WERI-Rb-1 (cell line): Measurements from ENCODE around the gene TTC36.
"Not testable (repeated sequence)": the region's sequence is repeated elsewhere in the genome, so short reads cannot be mapped to it uniquely, and the experiment has no call there.

ENCODE experiments used
- DNase-seq: peaks from one replicate; pipeline ENCODE4 v3.0.0-alpha.2; 2020
- H3K27ac ChIP-seq: fragments of 250-450 bp; sonication (Bioruptor Pico); 2 replicates; pipeline ENCODE4 v1.5.1; 2020; ENCODE audit warnings: mild to moderate bottlenecking, moderate library complexity
- H3K27me3 ChIP-seq: fragments of 250-450 bp; sonication (Bioruptor Pico); 2 replicates; pipeline ENCODE4 v1.5.1; 2021; ENCODE audit warnings: mild to moderate bottlenecking, low read depth, moderate library complexity; ENCODE audit not compliant: insufficient read depth, severe bottlenecking
- H3K36me3 ChIP-seq: fragments of 250-450 bp; sonication (Bioruptor Pico); 2 replicates; pipeline ENCODE4 v1.5.1; 2020; ENCODE audit warnings: mild to moderate bottlenecking, moderate library complexity
- H3K4me3 ChIP-seq: 2 replicates; pipeline ENCODE4 v1.5.1; 2011; ENCODE audit warnings: low read depth, mild to moderate bottlenecking, control low read depth, low read length
- H3K9me3 ChIP-seq: fragments of 250-450 bp; sonication (Bioruptor Pico); 2 replicates; pipeline ENCODE4 v1.5.1; 2021; ENCODE audit warnings: mild to moderate bottlenecking, moderate library complexity; ENCODE audit not compliant: severe bottlenecking
- CTCF ChIP-seq: IDR thresholded peaks from 2 replicates; pipeline ENCODE4 v1.5.1; 2011; ENCODE audit warnings: low read depth, mild to moderate bottlenecking, control low read depth, inconsistent platforms, low read length

The TTC36 gene, protein sequence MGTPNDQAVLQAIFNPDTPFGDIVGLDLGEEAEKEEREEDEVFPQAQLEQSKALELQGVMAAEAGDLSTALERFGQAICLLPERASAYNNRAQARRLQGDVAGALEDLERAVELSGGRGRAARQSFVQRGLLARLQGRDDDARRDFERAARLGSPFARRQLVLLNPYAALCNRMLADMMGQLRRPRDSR

DNA sequence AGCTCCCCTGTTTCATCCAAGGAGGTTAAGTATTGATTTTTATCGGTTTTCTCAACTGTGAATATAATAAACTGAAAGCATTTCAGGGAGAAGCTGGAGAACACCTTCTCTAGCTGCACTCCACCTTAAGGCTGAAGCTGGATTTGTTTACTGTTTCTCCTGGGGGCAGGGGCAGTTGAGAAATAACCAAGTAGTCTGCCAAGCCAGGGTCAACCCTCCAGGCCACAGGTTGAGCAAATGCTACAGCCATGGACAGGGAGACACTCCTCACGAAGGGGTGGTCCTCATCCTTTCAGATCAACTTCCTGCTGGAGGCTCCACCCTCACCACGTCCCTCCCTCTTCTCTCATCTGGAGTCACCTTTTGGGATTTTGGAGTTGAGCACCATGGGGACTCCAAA, at the start of gene TTC36:
Gene TTC36, plus strand, starts transcription at position 366 of the 400 bp plus-strand sequence. Its CDS starts 21 bp downstream, at position 387.
- H3K4me3 ChIP-seq: no peak within 1 kb of the TSS
- DNase-seq: no peak
- H3K27ac ChIP-seq: no peak within 1 kb of the TSS
- no peaks in the 10 kb centered on the region for H3K27me3 ChIP-seq
- H3K36me3 ChIP-seq: peaks cover 43% of the 10 kb centered on the region
- H3K9me3 ChIP-seq: no peaks in the 10 kb centered on the region
- no peak for TF ChIP-seq CTCF

GRCh38 chr11:118481238-118481637, 46.0 kb upstream of the TTC36 start:
- H3K36me3 ChIP-seq: peaks cover 95% of the 10 kb centered on the region
- not testable (repeated sequence) for H3K4me3 ChIP-seq

GRCh38 chr11:118484405-118484804, 42.9 kb upstream of the TTC36 start:
- DNase-seq: no peak
- no peak for TF ChIP-seq CTCF
- Histone ChIP-seq H3K27ac (no peak overlapping the region), H3K4me3 (no peak overlapping the region), H3K36me3 (peaks cover 92% of the 10 kb centered on the region), H3K27me3 (no peaks in the 10 kb centered on the region), H3K9me3 (no peaks in the 10 kb centered on the region)

More at GRCh38 chr11:118481238-118481637, 46.0 kb upstream of the TTC36 start:
- not testable (repeated sequence) for H3K9me3 ChIP-seq, H3K27ac ChIP-seq, H3K27me3 ChIP-seq, DNase-seq

GRCh38 chr11:118485273-118485672, 42.0 kb upstream of the TTC36 start:
- Histone ChIP-seq H3K4me3 (no peak overlapping the region), H3K27me3 (no peaks in the 10 kb centered on the region), H3K27ac (no peak overlapping the region), H3K9me3 (no peaks in the 10 kb centered on the region), H3K36me3 (peaks cover 92% of the 10 kb centered on the region)
- no peak for TF ChIP-seq CTCF
- no peak for DNase-seq

GRCh38 chr11:118488480-118489109, 38.7 kb upstream of the TTC36 start:
- no peak overlapping the region for H3K27ac ChIP-seq
- no peaks in the 10 kb centered on the region for H3K27me3 ChIP-seq
- H3K36me3 ChIP-seq: peaks cover 91% of the 10 kb centered on the region
- no peak overlapping the region for H3K4me3 ChIP-seq
- H3K9me3 ChIP-seq: no peaks in the 10 kb centered on the region
- TF ChIP-seq CTCF: peak; percentile 72
- peak; percentile 65 for DNase-seq

DNA sequence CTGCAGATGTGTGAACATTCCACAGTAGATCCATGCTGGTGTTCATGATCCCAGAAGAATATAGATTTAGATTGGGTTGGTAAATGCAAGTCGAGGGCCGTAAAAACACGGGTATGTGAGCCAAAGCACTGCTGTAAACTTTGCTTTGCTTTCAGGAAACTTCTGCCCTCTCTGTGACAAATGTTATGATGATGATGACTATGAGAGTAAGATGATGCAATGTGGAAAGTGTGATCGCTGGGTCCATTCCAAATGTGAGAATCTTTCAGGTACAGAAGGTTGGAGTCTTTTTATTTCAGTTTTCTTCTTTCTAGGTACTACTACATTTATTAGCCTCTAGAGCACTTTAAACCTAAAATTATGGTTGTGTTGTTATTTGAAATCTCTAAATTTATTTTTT, 36.2 kb upstream of the TTC36 start:
- Histone ChIP-seq H3K27me3 (no peaks in the 10 kb centered on the region), H3K36me3 (peaks cover 91% of the 10 kb centered on the region), H3K27ac (no peak overlapping the region), H3K9me3 (no peaks in the 10 kb centered on the region), H3K4me3 (no peak overlapping the region)
- TF ChIP-seq CTCF: no peak
- DNase-seq: no peak
